GM19397 (cell line): Measurements from ENCODE around the gene RTN4IP1.
"Not testable (repeated sequence)": the region's sequence is repeated elsewhere in the genome, so short reads cannot be mapped to it uniquely, and the experiment has no call there.

Experiments
- ATAC-seq: cut with Tn5 transposase; IDR thresholded peaks from one replicate; pipeline ENCODE4 v1.9.1; 2021; ENCODE audit warnings: mild to moderate bottlenecking, moderate library complexity; ENCODE audit not compliant: unreplicated experiment

Gene RTN4IP1

DNA sequence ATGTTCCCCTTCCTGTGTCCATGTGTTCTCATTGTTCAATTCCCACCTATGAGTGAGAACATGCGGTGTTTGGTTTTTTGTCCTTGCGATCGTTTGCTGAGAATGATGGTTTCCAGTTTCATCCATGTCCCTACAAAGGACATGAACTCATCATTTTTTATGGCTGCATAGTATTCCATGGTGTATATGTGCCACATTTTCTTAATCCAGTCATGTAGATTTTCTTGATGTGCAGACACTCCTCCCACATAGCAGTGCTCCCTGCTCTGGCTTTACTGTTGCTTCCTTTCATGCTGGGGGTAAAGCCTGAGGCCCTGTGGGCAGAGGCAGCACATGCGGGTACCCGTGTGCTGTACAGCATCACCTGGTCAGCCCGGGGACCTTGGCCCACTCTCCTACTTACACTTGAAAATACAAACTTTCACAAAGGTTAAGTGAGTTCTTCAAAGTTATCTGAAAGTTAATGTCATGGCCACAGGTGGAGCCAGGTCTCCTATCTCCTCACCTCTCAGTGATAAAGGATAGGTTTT lies 80.3 kb downstream of the RTN4IP1 start:
- not testable (repeated sequence) for ATAC-seq

DNA sequence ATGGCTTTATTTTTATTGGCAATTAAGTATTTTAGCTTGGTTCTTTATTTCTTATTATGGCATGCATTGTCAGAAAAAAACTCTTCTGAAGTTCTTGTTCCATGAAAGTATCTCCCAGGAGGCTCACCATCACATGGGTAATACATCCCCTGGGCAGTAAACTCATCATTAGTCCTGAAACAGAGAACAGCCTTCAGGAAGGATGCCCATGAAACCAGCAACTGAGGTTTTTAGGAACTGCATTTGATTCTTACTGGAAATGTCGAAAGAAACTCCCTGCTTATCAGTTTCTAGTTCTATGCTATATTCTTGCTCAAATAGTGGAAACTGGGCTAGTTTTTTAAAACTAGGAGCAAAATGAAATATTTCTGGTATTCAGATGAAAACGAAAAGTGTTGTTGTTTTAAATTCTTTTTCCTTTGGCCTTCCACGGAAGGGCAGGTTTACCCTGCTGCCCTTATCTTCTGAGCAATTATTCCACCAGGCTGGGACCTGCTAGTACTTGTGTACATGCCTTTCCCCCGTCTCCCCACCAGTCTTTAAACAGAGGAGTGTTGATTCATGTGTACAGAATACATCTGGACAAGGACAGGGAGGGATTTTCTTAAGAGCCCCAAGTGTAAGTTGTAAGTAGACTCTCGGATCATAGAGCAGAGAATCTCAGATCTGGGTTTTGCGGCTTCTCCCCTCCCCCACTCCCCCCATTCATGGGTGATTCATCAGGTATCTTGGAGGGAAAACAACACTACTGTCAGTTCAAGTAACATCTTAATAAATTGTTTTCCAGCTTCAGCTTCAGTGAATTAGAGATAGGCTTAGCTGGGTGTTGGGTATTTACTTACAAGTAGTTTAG lies 81.5 kb downstream of the RTN4IP1 start:
- ATAC-seq = no peak

- ATAC-seq = no peak
Measured at GRCh38 chr6:106546691-106547414, 82.4 kb downstream of the RTN4IP1 start.

GRCh38 chr6:106546261-106546690 lies 83.0 kb downstream of the RTN4IP1 start:
- no peak for ATAC-seq

GRCh38 chr6:106540907-106541306 lies 88.4 kb downstream of the RTN4IP1 start:
- no peak for ATAC-seq

GRCh38 chr6:106540432-106540831 lies 88.9 kb downstream of the RTN4IP1 start:
- no peak for ATAC-seq

- no peak for ATAC-seq
Measured at GRCh38 chr6:106539936-106540335, 89.4 kb downstream of the RTN4IP1 start.

DNA sequence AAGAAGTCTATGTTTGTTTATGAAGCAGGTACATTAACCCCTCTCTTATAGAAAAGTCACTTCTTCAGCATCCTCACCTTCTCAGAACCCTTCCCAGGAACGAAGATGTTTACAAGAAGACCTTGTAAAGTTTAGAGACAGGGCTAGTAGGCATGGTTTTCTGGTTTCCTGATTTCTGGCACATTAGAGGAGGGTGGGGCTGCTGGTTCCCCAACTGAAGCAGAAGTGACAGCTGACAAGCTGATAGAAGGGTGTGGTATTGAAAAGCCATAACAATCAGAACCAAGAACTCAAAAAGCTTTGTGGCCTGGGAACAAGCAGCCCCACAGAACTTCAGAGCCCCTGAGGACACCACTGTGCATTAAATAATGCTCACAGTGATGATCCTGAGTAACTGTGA lies 91.2 kb downstream of the RTN4IP1 start:
- ATAC-seq = no peak

DNA sequence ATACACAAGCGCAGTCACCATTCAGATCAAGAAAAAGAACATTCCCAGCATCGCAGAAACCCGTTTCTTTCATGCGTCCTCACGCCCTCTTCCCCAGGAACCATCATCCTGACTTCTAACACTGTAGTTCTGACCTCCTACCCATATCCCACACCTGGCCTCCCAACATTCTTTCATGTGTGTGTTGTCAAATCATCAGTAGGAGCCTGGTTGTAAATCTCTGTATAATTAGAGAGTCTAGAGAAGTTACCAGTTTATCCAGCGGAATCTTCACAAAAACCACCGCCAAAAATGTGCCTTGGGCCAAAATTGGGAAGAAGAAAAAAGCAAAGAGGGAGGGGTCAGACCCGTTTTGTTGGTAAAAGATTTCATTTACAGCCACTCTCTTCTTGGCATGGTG lies 91.6 kb downstream of the RTN4IP1 start:
- no peak for ATAC-seq

GRCh38 chr6:106536851-106537250 lies 92.4 kb downstream of the RTN4IP1 start:
- ATAC-seq = no peak

DNA sequence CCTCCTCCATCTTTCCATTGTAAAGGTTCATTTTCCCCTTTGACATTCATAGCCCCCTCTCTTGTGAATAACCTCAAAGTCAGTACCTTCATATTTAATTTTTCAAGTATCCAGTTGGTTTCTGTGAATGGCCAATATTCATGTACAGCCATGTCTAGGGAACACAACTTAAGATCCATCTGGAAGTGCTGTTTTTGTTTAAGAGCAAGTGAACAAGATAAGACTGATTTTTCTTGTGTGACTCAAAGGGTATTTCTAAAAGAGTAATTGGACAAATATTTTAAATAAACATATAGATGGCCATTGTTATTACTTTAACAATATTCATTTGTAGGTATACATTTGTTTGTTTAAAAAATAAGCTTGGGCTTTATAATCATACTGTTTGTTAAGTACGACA lies 92.9 kb downstream of the RTN4IP1 start:
- no peak for ATAC-seq

- no peak for ATAC-seq
Measured at GRCh38 chr6:106535012-106535411, 94.3 kb downstream of the RTN4IP1 start.

GRCh38 chr6:106534564-106534982 lies 94.7 kb downstream of the RTN4IP1 start:
- no peak for ATAC-seq

DNA sequence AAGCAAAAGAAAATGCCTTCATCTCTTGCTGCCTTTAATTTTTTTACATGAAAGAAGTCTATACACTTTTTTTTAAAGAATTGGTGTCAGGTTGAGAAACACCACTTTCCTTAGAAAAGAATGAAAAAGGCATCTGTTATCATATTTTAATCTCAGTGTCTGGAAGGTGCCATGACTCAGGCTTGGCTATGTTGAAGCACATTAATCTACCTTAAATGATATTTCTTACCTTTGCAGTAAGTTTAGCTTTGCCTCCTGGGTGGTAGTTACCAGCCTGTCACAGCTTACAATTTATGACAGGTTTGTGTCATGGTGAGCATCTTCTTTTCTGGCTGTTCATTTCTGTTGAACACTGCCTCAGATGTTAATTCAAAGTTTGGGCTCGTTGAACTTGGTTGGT lies 95.3 kb downstream of the RTN4IP1 start:
- no peak for ATAC-seq

DNA sequence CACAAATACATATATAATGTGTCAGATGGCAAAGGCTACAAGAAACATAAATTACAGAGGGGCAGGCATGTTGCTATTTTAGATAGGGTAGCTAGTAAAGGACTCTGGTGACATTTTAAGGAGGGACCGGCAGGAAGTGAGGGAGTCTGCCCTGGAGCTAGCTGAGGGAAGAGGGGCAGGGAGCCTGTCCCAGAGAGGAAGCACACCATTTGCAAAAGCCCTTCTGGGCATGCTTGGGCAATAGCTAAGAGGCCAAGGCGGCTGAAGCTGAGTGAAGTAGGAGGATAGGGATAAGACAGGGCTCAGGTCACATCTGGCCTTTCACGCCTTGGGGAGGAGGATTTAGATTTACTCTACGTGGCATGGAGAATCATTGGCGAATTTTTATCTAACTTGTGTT lies 96.2 kb downstream of the RTN4IP1 start:
- ATAC-seq = no peak

- ATAC-seq = no peak
Measured at GRCh38 chr6:106530502-106530901, 98.8 kb downstream of the RTN4IP1 start.

DNA sequence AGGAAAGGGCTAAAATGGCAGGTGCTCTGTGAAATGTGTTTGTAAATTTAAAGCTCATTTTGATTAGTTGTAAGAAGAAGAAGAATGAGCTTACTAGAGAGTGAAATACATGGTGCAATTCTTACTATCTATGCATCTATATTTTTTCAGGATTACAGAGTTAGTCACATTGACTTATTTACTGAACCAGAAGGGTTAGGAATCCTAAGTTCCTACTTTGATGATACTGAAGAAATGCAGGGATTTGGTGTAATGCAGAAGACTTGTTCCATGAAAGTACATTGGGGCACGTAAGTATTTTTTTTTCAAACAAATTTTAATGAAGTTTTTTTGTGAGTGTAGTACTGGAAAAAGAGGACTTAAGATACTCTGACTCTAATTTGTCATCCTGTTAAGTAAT lies 99.3 kb downstream of the RTN4IP1 start:
- ATAC-seq = no peak

GRCh38 chr6:106529438-106529837 lies 99.9 kb downstream of the RTN4IP1 start:
- no peak for ATAC-seq

GRCh38 chr6:106528521-106528920 lies 100.8 kb downstream of the RTN4IP1 start:
- no peak for ATAC-seq

GRCh38 chr6:106527979-106528378 lies 101.3 kb downstream of the RTN4IP1 start:
- no peak for ATAC-seq

DNA sequence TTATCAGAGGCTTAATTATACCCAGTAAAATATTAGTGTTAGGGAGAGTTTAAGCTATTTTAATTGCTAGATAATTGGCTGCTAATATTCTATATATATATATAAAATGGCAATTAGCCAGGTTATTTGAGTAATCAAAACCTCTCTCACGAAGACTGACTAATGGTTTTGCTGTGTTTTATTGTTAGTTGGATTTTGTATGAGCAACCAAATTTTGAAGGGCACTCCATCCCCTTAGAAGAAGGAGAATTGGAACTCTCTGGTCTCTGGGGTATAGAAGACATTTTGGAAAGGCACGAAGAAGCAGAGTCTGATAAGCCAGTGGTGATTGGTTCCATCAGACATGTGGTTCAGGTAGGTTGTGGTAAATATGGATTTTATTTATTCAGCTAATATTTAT lies 102.2 kb downstream of the RTN4IP1 start:
- no peak for ATAC-seq

DNA sequence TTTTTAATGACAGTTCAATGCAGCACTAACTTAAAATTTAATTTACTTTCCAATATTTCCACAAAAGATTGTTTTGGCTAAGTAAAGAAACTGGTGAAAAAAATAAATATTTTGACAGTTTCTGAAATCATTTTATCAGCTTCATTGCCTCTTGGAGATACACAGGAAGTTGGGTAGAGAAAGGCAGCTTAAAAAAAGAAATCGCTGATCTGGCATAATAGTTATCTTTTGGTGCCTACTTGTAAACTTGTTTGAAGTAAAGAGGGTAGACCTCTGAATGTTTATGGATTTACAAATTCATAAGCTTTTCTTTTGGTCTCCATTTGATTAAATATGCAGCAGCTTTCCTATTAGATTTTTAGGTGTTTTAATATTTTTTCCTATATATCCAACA lies 103.4 kb downstream of the RTN4IP1 start:
- no peak for ATAC-seq
